Thoracic aorta (tissue), 2 donors: Measurements from ENCODE around the gene CPNE4. TPM values are rescaled to one million over a fixed set of nuclear protein-coding genes. Genes with fewer than 3 reads are reported as not detected.

Experiments used
- ATAC-seq: fragments of 150-250 bp; one replicate; pipeline ENCODE4 v1.8.0; 2017; ENCODE audit warnings: low read depth; ENCODE audit not compliant: insufficient number of reproducible peaks, low FRiP score
- DNase-seq: peaks from one replicate; pipeline ENCODE4 v3.0.0-alpha.2; 2020; ENCODE audit warnings: low spot score
- H3K27ac ChIP-seq, 2 donors: fragments of 200-600 bp; sonication (generic); 1 replicate in 1 of 2; 2 replicates in 1 of 2; pipeline ENCODE4 v1.5.1; 2016; ENCODE audit warnings: mild to moderate bottlenecking in 2 of 2, moderate library complexity in 2 of 2
- H3K27me3 ChIP-seq: fragments of 200-600 bp; sonication (generic); replicated peaks from 2 replicates; pipeline ENCODE4 v1.6.0; 2016; ENCODE audit warnings: mild to moderate bottlenecking; ENCODE audit not compliant: insufficient read depth
- H3K36me3 ChIP-seq: fragments of 200-600 bp; sonication (generic); one replicate; pipeline ENCODE4 v1.5.1; 2016
- H3K4me1 ChIP-seq, 2 donors: fragments of 200-600 bp; sonication (generic); 1 replicate in 1 of 2; 2 replicates in 1 of 2; pipeline versions ENCODE4 v1.5.1 to v1.6.0; 2016; ENCODE audit warnings: low read depth in 2 of 2, mild to moderate bottlenecking in 1 of 2; ENCODE audit not compliant: control insufficient read depth in 1 of 2
- H3K4me3 ChIP-seq: fragments of 200-600 bp; sonication (generic); 2 replicates; pipeline ENCODE4 v1.5.1; 2016; ENCODE audit warnings: mild to moderate bottlenecking
- H3K9me3 ChIP-seq: fragments of 200-600 bp; sonication (generic); 2 replicates; pipeline ENCODE4 v1.5.1; 2016
- CTCF ChIP-seq: fragments of 200-600 bp; sonication (generic); IDR thresholded peaks from one replicate; pipeline ENCODE4 v1.5.1; 2019; ENCODE audit warnings: antibody characterized with exemption
- total RNA-seq, 2 donors: library from RNA; depleted of rRNA; stranded (reverse); fragments of >200 nt; gene quantifications; one replicate each; pipeline versions ENCODE4 v1.1.0 to v1.2.3, GENCODE V29; 2016

CPNE4 gene
- total RNA-seq, 2 donors from 2014 or later, result 0.54 to 4.9 TPM

DNA sequence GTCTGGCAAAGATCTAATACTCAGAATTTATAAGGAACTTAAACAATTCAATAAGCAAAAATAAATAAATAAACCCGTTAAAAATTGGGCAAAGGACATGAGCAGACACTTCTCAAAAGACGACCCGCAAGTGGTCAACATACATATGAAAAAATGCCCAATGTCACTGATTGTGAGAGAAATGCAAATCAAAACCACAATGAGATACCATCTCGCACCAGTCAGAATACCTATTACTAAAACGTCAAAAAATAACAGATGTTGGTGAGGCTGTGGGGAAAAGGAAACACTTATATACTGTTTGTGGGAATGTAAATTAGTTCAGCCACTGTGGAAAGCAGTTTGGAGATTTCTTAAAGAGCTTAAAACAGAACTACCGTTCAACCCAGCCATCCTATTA, 344.0 kb downstream of the CPNE4 start:
- H3K4me1 ChIP-seq, result no peaks in the 10 kb centered on the region
- ATAC-seq, result no peak
- no peak overlapping the region for H3K4me3 ChIP-seq
- no peaks in the 10 kb centered on the region for H3K27me3 ChIP-seq
- no peaks in the 10 kb centered on the region for H3K36me3 ChIP-seq
- TF ChIP-seq CTCF, result no peak
- no peaks in the 10 kb centered on the region for H3K9me3 ChIP-seq
- H3K27ac ChIP-seq, result no peak overlapping the region
- no peak for DNase-seq

DNA sequence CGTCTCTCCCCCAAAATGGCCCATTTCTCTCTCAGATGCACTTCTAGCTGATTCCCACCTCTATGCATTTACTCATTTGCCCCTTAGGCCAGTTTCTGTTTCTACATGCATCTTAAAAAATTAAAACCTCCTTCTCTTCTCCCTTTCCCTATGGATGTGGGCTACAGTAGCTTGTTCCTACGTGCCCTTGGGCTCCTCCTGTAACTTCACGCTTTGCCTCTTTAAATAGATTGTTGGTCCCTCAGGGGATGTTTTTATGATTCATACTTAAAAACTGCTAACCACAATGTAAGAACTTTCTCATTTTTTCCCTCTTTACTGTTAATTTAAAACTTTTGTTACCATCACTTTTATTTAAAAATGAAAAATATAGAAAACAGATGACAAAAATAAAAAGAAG, 346.4 kb downstream of the CPNE4 start:
- no peak for DNase-seq
- H3K27me3 ChIP-seq, result no peaks in the 10 kb centered on the region
- TF ChIP-seq CTCF, result no peak
- H3K4me1 ChIP-seq, result no peaks in the 10 kb centered on the region
- H3K27ac ChIP-seq, result no peak overlapping the region
- no peak for ATAC-seq
- H3K4me3 ChIP-seq, result no peak overlapping the region
- no peaks in the 10 kb centered on the region for H3K36me3 ChIP-seq
- H3K9me3 ChIP-seq, result no peaks in the 10 kb centered on the region

DNA sequence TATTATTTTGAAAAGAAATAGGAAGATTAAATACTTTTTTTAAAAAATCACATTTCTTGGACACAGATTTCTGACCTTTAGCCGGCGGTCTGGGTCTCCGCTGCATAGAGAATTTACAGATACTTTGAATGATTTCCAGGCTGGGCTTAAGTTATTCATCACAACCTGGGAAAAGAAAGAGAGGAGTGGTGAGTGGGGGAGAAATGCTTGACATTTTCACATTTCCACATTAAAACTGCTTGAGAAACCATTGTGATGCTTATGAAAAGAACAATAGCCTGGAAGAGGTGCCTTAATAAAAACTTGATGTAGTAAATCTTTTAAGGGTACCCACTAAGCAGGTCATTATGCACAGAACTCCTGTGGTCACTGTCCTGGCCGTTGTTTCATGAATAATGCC, 365.2 kb downstream of the CPNE4 start:
- no peak for DNase-seq
- no peak for ATAC-seq
- H3K4me1 ChIP-seq, result no peaks in the 10 kb centered on the region
- H3K36me3 ChIP-seq, result no peaks in the 10 kb centered on the region
- no peaks in the 10 kb centered on the region for H3K9me3 ChIP-seq
- TF ChIP-seq CTCF, result no peak
- no peak overlapping the region for H3K27ac ChIP-seq
- H3K27me3 ChIP-seq, result no peaks in the 10 kb centered on the region
- no peak overlapping the region for H3K4me3 ChIP-seq

- Histone ChIP-seq H3K4me3 (no peak overlapping the region), H3K9me3 (no peaks in the 10 kb centered on the region), H3K27ac (no peak overlapping the region), H3K36me3 (no peaks in the 10 kb centered on the region), H3K27me3 (no peaks in the 10 kb centered on the region), H3K4me1 (no peaks in the 10 kb centered on the region)
- no peak for ATAC-seq
- TF ChIP-seq CTCF, result no peak
- DNase-seq, result no peak
Observed at GRCh38 chr3:131658771-131659170, 376.0 kb downstream of the CPNE4 start.

GRCh38 chr3:131658115-131658514, 376.7 kb downstream of the CPNE4 start:
- no peaks in the 10 kb centered on the region for H3K27me3 ChIP-seq
- H3K9me3 ChIP-seq, result no peaks in the 10 kb centered on the region
- H3K27ac ChIP-seq, result no peak overlapping the region
- H3K36me3 ChIP-seq, result no peaks in the 10 kb centered on the region
- H3K4me1 ChIP-seq, result no peaks in the 10 kb centered on the region
- ATAC-seq, result no peak
- TF ChIP-seq CTCF, result no peak
- DNase-seq, result no peak
- no peak overlapping the region for H3K4me3 ChIP-seq
